ENCODE measurements around the gene LEMD3.

LEMD3 gene

DNA sequence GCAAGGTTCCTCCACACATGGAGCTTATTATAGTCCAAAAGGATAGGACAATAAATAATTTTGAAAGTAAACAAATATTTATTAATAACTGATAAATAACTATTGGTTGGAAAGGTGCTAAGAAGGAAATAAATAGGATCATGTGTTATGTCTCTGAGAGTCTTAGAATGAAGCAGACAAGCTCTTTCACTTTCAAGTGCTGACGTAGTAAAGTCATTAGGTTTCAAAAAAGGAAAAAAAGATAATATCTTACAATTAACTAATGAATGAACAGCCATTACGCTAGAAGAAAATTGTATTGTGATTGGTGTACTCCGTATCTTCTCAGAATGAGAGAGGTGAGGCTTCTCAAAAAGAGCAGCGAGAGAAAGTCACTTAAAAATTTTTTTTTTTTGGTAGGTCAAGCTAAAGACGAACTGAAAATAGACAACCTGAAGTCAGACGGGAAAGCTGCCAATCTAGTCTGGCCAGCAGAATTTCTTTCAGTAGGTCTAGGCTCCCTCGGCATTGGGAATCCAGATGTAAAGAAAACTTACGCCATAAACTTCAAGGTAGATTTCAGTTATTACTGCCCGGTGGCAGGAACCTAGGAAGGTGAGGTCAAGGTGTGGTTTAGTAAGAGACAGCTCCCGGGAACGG, 583 bp upstream of the LEMD3 start:
- DNase-seq (ENCODE audit: low read depth in 3 of 3, low spot score in 1 of 3) = no peak

DNA sequence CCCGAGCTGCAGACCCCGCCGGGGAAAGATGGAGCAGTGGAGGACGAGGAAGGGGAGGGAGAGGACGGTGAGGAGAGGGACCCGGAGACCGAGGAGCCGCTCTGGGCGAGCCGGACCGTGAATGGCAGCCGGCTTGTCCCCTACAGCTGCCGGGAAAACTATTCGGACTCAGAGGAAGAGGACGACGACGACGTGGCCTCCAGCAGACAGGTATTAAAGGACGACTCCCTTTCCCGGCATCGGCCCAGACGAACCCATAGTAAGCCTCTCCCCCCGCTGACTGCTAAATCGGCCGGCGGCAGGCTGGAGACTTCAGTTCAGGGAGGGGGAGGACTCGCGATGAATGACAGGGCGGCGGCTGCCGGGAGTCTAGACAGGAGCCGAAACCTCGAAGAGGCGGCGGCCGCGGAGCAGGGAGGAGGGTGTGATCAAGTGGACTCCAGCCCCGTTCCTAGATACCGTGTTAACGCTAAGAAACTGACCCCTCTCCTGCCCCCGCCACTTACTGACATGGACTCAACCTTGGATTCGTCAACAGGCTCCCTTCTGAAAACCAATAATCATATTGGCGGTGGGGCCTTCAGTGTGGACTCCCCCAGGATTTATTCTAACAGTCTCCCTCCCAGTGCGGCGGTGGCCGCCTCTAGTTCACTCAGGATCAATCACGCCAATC, 962 bp downstream of the LEMD3 start:
- DNase-seq (ENCODE audit: low read depth in 3 of 3, low spot score in 1 of 3) = peak in 2 of 3 donors; percentile 20 to 41

DNA sequence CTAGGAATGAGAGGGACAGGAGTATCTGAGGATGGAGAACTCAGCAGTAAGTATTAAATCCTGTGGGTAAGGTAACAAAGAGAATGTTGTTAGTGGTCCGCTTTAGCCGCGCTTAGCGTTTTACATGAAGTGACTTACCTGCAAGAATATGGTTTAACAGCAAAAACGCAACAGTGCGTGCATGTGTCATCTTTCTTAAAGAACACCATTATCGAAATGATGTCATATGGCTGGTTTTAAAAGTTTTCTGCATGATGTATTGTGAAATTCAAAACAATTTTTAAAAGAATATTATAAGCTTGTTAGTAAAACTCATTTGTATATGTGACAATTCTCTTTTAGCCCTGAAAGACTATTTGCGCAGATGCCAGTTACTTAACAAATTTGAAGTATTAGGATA, 1.7 kb downstream of the LEMD3 start:
- DNase-seq (ENCODE audit: low read depth in 3 of 3, low spot score in 1 of 3) = no peak

DNA sequence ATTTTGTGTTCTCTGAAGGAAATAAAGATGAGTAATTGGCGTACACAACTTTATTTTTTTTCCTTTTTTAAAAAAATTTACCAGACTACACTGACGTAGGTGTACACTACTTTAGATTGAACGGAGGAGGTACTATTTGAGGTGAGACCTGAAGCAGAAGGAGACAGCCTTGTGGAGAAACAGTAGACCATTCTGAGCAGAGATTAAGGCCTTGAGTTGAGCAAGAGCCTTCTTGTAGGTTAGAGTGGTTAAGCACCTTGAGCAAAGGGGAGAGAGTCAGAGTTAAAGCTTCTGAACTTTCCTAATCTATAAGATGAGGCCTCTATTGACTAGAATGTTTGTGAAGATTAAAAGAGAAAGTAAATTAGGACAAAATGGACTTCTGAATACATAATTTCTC, 2.5 kb downstream of the LEMD3 start:
- no peak for DNase-seq (ENCODE audit: low read depth in 3 of 3, low spot score in 1 of 3)

DNA sequence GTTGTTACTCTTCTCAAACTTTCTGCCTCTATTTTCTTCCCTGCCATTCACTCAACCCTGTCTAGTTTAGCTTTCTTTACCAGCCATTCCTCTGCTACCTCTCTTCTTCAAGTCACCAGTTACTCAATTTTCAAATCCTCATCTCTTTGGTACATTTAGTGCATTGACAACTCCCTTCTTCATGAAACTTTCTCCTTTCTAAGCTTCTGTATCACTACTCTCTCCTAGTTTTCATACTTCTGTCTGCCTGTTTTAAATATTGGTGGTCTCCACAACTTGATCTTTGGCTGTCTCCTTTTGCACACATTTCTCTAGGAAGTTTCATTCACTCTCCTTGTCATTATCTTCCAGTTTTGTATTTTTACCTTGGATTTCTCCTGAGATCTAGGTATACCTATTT, 6.0 kb downstream of the LEMD3 start:
- no peak for DNase-seq (ENCODE audit: low read depth in 3 of 3, low spot score in 1 of 3)

DNA sequence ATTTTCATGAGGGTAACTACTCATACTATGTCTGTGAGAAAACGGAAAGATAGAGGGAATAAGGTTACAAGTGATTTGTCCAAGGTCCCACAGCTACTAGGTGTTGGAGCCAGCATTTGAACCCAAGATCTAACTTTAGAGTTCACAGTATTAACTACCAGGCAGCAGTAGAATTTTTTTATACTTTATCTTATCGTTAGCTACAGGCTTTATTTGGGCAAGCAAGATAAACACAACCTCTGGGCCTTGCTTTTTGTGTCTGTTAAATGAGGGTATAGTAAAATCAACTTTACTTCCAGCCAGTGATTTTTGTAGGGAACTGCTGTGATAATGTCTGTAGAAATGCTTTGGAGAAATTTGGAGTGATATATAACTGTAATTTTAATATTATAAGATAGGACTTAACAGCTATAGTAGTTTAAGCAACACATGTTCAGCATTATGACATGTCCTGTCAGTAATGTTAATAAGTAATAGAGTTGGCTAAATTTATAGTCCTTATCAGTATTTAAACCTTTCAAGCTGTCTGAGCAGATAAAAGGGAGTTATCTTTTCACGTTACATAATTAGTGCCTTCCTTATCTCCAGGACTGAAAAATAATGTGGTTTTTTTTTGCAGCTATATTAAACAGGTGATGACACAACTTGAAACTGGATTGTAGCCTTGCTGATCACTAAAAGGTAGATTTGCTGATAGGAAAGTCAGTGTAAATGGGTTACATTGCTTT, 12.8 kb downstream of the LEMD3 start:
- no peak for DNase-seq (ENCODE audit: low read depth in 3 of 3, low spot score in 1 of 3)

DNA sequence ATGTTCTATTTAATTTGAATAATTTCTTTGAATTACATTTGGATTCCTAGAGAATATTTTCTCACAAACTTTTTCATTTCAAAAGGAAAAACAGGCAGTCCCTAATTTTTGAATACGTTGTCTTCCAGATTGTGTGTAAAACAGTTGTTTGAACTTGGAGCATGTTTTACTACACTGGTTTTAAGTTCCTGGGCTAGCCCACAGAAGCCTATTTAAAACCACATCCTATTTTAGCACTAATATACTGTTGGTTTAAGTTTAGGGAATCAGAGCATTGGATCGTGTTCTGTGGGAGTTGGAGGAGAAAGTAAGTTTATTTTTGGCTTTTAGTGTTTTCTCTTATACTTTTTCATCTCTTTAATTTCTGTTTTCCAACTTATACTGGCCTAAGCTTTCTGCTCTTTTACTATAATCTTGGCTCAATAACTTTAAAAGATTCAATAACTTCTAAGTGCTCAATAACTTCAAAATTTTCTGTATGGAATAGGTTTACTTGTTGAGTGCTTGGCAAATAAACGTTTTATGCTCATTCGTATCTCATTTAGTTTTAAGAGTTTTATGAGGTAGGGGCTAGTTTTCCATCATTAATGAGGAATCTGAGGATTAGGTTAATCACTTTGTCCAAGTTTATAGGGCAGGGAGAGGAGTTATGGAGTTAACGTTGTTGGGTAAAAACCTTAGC, 14.9 kb downstream of the LEMD3 start:
- no peak for DNase-seq (ENCODE audit: low read depth in 3 of 3, low spot score in 1 of 3)

DNA sequence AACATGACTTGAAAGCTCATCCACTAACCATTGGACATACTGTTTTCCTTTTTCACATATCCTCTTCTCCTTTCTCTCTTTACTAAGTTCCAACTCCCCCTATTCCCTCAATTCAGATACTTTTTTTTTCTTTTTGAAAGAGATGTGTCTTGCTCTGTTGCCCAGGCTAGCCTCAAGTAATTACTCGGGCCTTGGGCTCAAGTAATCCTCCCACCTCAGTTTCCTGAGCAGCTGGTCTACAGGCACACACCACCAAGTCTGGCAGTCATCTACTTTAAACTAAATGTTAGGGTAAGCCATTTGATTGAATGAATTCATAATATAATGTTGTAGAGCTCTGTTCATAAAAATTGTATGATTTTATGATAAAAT, 15.5 kb downstream of the LEMD3 start:
- DNase-seq (ENCODE audit: low read depth in 3 of 3, low spot score in 1 of 3) = no peak

DNA sequence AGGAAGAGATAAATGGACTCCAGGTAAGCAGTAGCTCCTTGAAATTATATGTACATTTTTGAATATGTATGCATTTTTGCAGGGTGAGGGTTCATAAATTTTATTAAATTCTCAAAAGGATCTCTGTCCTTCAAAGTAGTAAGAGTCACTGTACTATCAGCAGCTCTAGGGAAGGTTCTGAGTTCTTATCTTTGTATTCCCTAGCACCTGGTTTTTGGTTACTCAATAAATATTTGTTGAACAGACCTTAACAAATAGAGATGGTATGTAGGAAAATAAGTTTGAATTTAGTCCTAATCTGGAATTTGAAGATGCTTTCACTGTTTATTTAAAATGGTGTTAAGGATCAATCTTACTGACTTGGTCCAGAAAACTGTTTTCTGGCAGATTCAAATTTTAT, 18.3 kb downstream of the LEMD3 start:
- DNase-seq (ENCODE audit: low read depth in 3 of 3, low spot score in 1 of 3) = no peak

DNA sequence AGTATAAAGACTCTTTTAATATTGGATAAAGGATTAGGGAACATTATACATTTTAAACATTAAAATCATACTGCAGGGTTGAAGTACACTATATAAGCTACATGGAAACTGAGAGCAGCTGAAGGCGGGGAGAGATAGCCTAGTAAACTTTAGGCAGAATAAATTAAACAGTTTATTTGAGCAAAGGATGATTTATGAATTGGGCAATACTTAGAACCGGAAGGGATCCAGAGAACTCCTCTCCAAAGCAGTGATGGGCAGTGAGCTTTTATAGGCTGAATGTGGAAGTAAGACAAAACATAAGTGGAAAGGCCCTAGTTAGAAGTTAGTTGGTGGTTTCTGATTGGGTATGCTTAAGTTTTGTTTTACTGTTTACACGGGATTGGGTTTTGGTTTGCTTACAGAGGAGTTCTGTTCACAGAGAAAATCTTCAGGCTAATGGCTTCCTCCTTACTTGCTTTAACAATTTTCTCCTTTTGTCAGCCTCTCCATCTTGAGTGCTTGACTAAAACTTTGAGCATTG, 18.9 kb downstream of the LEMD3 start:
- DNase-seq (ENCODE audit: low read depth in 3 of 3, low spot score in 1 of 3) = no peak

DNA sequence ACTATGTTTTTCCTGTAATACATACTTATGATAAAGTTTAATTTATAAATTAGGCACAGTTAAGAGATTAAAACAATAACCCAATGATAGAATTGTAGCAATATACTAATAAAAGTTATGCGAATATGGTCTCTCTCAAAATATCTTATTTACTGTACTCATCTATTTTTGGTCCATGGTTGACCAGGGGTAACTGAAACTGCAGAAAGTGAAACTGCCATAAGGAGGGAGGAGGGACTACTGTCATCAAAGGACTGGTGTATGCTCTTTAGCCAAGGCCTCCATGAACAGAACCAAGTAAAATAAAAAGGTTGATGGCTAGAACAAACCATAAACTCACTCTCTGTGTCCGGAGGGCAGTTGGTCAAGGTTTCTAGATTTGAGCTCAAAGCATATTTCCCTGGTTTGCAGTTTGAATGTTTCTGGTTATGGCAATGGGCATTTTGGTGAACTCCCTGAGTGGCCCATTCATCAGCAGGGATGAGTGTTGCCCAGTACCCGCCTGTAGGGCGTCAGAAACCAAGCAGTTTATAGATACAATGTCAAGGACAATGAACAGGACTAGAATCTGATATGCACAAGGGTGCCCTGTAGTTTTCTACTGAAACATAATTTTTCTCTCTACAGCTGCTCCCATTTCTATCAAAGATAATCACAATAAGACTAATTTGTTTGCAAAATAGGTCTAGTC, 19.8 kb downstream of the LEMD3 start:
- no peak for DNase-seq (ENCODE audit: low read depth in 3 of 3, low spot score in 1 of 3)

DNA sequence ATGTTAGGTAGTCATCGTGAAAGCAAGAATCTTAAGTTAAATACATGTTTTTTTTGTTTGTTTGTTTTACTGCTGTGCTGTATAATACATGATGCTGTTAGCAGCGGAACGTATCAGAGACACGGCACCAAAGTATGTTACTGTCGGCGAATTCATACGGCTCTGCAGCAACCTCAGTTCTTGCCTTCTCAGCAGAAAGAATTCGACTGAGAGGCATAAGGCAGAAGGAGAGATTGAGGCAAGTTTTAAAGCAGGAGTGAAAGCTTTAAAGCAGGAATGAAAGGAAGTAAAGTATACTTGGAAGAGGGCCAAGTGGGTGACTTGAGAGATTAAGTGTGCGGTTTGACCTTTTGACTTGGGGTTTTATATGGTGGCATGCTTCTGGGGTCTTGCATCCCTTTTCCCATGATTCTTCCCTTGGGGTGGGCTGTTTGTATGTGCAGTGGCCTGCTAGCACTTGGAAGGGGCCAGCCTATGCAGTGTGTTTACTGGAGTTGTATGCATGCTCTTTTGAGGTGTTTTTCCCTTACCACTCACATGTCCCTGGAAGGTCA, 23.7 kb downstream of the LEMD3 start:
- DNase-seq (ENCODE audit: low read depth in 3 of 3, low spot score in 1 of 3) = no peak

DNA sequence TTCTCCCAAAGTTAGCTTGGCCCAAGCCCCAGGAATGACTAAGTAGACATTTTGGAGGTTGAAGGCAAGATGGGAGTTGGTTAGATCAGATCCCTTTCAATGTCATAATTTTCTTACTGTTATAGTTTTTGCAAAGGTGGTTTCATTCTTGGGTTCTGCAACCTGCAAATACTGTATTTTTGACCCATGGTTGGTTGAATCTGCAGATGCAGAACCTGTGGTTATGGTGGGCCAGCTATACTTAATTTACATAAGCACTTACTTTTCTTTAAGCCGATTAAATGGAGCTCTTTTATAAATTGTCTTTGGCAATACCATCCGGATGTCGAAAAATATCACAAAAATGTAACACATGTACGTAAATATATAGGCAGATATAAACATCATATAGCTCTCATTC, 25.6 kb downstream of the LEMD3 start:
- DNase-seq (ENCODE audit: low read depth in 3 of 3, low spot score in 1 of 3) = no peak

DNA sequence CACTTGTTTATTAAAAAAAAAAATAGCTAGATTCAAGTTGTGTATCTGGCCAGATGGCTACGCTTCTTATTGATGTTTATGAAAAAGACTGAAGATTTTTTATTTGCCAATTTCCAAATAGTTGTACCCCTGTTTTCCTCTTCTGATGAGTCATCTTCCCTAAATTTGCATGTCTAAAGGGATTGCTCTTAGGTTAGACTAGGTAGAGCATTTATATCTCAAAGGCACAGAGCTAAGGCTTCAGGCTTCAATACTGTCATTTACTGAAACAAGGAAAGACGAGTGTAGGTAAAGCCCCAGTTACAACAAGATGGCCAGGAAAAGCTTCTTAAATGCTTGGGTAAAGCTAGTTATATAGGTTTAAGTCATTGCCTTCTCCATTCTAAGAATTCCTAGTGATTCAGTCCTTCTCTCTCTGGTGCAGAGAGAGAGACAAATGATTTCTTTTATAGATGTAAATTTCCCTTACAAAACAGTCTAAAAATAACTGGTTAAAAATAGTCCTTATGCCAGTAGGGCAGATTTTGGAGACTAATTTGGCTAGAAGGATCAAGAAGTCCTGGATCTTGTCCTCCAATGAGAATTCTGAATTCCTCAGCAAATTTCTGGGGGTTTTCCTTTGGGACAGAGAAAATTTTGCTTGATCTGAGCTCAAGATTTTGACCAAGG, 26.1 kb downstream of the LEMD3 start:
- no peak for DNase-seq (ENCODE audit: low read depth in 3 of 3, low spot score in 1 of 3)

DNA sequence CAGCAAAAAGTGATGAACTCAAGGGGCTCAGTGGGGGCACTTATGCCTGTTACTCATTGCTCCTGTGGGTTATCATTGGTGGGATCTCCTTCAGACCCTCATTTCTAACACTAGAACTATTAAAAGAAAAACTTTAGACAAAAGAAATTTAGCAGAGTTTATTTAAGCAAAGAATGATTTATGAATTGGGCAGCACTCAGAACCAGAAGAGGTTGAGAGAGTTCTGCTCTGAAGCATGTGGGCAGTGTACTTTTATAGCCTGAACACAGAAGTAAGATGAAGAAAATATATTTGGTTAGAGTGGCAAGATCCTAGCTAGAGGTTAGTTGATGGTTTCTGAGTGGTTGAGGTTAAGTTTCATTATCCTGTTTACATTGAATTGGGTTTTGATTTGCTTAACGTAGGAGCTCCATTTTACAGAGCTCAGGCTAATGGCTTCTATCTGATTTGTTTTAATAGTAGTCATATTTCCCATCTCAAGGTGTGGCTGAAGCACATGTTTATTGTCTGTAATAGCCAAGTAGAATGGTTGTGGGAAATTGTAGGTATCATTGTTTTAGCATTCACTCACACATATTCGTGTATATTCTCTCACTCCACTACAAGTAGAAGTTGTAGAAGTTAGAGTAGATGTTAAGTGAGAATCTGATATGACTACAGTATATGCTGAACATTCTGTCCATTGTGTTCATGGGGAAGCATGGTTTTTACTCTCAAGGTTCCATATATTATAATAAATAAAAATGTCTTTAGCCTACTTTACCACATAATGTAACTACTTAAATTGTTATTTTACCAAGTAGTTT, 27.6 kb downstream of the LEMD3 start:
- DNase-seq (ENCODE audit: low read depth in 3 of 3, low spot score in 1 of 3) = no peak

DNA sequence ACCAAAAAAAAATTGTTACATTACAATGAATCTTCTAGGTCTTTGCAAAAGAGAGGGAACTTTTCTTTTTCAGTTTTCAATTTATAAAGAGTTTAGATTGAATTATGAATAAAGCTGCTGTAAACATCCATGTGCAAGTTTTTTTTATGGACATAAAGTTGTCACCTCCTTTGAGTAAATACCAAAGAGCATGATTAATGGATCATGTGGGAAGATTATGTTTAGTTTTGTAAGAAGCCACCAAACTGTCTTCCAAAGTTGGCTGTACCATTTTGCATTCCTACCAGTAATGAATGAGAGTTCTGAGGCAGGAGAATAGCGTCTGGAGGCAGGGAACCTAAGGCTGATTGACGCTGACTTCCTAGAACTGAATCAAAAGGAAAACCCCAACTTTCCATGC, 30.2 kb downstream of the LEMD3 start:
- DNase-seq (ENCODE audit: low read depth in 3 of 3, low spot score in 1 of 3) = no peak

DNA sequence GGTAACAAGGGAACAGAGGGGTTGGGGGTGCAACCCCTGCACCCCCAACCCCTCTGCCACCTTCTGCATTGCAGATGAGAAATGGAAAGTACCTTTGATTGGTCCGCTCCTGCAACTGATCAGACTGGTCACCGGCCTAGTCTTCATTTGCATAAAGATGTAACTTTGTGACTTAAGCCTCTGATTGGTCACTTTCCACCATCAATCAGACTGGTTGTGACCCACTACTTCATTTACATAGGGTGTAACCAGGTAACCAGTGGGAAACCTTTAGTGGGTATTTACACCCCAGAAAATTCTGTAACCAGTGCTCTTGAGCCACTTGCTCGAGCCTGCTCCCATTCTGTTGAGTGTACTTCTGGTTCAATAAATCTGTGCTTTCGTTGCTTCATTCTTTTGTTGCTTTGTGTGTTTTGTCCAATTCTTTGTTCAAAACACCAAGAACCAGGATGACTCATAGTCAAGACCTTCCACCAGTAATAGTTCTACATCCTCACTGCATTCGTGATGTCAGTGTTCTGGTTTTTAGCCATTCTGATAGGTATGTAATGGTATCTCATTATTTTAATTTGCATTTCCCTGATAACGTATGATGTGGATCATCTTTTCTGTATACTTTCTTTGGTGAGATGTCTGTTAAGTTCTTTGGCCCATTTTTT, 30.8 kb downstream of the LEMD3 start:
- DNase-seq (ENCODE audit: low read depth in 3 of 3, low spot score in 1 of 3) = no peak

DNA sequence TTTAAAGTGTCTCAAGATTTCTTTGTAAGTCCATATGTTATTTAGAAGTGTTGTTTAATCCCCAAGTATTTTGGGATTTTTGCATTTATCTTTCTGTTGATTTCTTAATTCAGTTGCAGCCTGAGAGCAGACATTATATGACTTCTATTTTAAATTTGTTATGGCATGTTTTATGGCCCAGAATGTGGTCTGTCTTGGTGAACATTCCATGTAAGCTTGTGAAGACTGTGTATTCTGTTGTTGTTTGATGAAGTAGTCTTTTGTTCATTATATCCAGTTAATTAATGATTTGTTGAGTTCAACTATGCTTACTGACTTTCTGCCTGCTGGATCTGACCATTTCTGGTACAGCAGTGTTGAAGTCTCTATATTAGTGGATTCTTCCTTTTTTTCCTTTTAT, 34.0 kb downstream of the LEMD3 start:
- DNase-seq (ENCODE audit: low read depth in 3 of 3, low spot score in 1 of 3) = no peak

Measured in stimulated activated CD4-positive, alpha-beta T cell treated with anti-CD3 and anti-CD28 coated beads, TNF-alpha, amount 100 ng/mL, for 1 hour (primary cell).